Inflammatory macrophage treated with lipopolysaccharide for 1 hour (primary cell): ENCODE measurements around the gene HHATL.
"Not testable (repeated sequence)": the region's sequence is repeated elsewhere in the genome, so short reads cannot be mapped to it uniquely, and the experiment has no call there.

Experiments used
- DNase-seq, 2 donors: peaks; one replicate each; pipeline ENCODE4 v3.0.0-alpha.2; 2020 to 2022

HHATL gene

DNA sequence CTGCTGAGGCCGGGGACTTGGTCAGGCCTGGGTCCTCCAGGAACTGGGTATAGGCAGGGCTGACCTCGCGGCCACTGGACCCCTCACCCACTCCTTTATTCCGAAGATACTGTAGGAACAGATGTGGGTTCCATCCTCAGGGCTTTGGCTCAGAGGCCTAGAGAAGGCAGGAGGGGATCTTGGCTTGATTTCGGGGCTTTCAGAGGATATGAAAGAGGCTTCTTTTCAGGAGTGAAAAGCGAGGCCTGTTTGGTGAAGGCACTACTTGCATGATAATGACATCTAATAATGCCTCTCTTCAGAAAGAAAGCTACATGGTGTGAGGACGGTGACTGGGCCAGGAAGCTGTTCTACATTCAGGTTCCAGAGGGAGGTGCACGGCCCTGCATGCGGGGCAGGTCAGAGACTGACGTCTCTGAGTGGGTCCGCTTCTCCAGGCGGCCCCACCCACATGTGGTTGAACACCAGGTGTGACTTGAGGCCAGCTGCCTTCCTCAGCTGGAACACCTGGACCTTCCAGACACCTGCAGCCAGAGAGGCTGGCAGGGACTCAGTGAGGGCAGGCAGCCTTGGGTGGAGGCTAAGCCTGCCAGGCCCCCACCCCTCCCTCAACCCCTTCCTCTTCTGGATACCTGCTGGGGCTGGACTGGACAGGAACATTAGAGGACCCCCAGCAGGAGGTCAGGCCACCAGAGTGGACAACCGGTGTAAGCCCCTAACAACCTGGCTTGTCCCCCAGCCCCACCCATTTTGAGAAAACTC, 31.1 kb upstream of the HHATL start:
- DNase-seq = no peak

DNA sequence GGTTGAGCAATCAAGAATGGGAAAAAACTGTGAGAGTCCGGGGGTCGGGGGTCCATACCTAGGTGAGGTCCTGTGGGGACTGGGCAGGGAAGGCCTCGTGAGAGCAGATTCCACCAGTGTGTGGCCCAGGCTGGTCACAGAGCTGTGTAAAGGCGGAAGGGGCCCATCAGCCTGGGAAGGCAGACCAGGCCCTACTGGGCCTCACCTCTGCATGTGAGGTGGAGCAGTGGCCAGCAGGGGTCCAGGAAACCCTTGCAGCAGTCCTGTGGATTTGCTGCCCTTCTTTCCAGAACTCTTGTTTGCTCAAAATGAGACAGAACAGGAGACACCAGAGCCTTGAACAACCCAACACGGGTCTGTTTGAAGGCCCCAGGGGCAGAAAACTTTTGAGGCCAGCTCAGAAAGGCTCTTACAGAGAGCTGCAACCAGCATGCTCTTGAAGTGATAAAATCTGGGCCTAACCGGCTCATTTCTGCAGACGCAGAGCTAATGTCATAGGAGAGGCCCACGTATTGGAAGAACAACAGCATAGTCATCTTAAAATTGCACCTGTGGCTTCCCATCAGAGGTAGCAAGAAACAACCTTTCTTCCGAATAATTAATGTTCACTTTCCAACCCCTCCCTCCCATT, 30.3 kb upstream of the HHATL start:
- no peak for DNase-seq

DNA sequence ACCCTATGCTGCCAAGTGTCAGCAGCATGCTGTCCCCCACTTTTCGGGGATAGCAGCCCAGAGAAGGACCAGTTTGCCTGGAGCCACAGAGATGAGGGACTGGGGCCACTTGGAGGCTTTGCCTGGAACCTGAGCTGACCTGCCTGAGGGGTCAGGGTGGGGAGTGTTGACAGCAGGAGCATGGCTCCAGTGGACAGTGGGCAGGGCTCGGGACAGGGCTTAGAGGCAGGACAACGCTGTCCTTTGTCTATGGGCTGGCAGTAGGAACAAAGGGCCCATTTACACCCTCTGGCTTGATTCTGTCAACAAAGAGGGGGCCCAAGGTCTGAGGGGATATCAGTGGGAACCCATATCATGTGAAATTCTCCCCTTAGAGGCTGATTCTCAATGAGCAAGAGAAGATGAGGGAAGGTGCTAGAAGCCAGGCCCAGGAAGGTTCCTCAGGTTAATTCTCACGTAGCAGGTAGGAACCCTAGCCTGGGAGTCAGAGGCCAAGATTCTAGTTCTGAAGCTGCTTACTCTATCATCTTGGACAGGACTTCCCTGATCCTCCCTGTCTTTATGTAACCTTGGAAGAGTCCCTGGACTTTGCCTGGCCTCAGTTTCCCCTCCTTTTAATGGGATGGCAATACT, 29.7 kb upstream of the HHATL start:
- no peak for DNase-seq

DNA sequence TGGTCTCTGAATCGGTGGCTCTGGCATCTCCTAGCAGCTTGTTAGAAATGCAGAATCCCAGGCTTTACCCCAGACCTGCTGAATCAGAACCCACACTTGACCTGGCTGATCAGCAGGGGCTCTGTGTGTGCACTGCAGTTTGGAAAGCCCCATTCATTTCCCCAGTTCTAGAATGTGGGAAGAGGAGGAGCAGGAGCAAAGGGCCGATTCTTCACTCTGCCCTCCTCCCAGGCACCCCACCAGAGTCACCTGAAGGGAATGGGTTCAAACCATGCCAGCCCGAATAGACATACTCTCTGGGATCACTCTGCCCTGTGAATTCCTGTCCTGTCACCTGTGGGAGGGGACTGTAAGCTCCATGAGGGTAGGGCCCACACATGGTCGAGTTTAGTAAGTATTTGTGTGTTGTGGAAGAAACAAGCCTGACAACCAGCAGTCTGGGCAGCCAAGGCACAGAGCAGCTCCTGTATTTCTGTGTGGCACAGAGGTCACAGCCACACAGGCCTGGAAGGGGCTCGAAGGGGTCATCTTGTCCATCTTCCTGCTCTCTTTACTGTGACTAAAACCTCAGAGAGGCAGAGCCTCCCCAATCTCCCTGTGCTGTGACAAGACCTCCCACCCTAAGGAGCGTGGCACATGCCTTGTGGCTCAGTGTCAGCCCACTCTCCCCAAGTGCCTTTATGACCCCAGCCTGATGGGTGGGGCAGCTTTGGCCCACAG, 29.0 kb upstream of the HHATL start:
- DNase-seq = peak in 1 of 2 donors; percentile 40

DNA sequence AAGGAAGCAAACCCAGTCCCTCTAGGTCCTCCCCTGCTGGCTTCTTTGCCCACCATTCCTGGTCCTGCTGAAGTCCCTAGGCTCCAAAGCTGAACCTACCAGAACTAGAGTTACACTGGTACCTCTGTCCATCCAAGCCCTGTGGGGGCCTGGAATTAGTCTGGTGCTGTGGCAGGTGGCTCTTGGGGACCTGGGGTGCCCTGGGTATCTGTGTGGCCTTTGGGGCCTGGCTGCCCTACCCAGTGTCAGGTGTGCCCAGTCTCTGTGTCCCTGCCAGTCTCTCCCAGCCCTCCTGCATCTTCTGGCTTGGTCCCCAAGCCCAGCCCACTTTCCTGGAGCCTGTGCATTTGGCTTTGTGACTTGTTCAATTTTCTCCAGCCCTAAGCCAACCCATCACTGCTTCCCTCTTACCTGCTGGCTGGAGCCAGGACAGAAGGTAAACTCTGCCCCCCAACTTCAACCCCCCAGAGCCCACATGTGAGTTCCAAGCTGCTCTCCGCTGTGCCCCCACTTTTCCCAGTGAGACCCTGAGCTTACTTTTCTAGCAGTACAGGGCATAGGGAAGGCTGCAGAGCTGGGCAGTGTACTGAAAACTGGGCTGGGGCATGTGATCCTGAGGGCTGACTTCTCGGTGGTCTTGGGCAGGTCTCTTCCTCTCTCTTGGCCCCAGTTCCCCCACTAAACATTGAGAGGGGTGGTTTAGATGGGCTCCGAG, 28.3 kb upstream of the HHATL start:
- no peak for DNase-seq

DNA sequence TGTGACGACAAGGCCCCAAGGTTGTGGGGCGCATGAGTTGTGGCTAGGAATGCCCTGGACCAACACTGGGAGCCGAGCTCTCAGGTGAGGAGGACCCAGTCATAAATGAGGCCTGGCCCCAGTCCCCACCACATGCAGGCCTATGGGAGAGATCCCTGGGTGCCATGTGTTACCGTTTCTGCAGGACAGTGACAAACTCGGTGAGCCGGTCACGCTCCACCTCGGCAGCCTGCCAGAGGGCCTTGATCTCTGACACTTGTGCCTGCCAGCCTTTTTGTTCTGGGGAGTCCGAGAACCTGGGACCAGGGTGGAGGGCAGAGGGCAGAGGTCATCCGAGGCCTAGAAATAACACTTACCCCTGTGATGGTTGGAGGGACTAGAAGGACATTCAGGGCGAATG, 27.7 kb upstream of the HHATL start:
- no peak for DNase-seq

DNA sequence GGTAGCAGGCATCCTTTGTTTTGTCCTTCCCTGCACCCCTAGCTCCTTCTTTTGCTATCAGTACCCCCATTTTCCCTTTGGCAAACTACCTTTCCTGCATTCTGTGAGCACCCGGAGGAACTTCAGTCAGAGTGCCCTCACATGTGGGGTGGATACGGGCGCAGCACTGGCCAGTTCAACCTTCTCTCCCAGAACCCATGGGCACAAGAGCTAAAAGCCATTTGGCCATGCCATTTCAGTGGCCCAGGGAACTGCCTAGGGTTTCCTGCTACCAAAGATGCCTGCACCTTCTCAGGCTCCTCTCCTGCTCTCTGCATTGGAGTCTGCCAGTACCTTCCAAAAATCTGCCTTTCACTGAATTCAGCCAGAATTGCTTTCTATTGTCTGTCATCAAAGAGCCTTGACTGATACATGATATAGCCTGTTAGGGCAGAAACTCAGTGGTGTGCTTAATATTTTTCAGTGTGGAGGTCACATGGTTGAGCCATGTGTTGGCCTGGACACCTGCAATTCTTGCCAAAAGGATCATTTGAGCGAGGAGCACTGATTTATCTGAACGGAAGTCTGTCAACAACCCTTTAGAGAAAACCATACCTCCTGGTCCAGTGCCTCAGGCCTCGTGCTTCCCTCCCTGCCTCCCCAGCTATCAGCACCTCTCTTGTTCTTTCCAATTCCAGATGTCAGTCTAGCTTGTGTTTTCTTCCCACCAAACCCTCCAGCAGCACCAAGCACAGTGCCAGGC, 27.0 kb upstream of the HHATL start:
- DNase-seq = no peak

DNA sequence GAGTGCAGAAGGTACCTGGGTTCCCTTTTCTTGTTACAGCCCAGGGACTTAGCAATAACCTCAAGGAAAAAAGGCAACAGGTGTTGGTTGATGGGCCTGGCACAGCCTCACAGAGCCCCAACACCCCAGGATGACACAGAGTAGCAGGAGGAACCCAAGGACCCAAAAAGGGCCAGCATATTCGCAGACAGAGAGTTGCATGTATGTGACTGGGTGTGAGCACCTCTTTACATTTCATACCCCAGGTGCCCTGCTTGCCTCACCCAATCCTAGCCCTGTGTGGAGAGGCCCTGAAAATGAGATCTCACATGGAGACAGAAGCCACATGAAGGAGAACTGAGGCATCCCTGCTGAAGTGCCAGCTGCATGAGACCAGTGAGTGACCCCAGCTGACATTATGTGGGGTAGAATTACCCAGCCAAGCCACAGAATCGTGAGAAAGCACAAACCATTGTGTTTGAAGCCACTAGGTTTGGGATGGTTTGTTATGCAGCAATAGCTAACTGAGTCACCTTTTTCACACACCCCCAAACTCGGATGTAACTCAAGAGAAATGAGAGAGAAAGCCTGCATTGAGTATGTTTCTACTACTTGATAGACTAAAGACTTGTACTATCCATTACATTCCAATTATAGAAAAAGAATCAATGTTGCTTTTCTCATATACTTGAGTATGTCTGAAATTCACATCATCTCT, 26.2 kb upstream of the HHATL start:
- DNase-seq = no peak

GRCh38 chr3:42728056-42728455, 25.5 kb upstream of the HHATL start:
- no peak for DNase-seq

GRCh38 chr3:42725454-42725853, 22.9 kb upstream of the HHATL start:
- DNase-seq = no peak

- DNase-seq = peak; percentile 19 to 88
These were observed 20.6 kb upstream of the HHATL start for GRCh38 chr3:42723219-42723618.

- not testable (repeated sequence) for DNase-seq
These were observed 19.8 kb upstream of the HHATL start for GRCh38 chr3:42722442-42722841.

- DNase-seq = peak in 1 of 2 donors; percentile 35
These were observed 19.1 kb upstream of the HHATL start for GRCh38 chr3:42721690-42722089.

DNA sequence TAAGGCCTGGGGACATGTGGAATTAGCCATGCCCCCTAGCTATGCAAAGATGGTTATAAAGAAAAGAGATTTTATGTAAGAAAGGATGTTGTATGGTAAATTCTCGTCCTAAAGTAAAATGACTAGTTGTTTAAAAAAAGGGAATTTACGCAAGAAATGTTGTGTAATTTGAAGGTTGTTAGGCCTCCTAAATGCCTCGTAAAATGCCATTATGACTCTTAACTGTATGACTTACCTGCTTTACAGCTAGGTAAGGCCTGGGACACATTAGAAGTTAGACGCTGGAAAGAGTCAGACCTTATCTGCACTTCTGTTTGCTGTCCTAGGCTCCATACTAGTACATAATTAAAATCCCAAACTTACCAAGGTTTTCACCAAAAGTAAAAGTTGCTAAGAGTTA, 17.5 kb upstream of the HHATL start:
- peak; percentile 62 to 80 for DNase-seq

GRCh38 chr3:42719002-42719401, 16.4 kb upstream of the HHATL start:
- DNase-seq = no peak

DNA sequence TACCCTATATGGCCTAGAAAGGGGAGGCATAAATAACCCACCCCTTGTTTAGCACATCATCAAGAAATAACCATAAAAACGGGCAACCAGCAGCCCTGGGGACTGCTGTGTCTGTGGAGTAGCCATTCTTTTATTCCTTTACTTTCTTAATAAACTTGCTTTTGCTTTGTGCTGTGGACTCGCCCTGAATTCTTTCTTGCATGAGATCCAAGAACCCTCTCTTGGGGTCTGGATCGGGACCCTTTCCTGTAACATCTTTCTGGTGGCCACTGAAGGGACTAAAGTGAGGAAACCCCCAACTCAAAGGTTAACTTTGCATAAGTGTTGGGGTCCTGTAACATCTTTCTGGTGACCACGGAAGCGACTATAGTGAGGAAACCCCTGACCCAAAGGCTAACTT, 15.7 kb upstream of the HHATL start:
- no peak for DNase-seq

DNA sequence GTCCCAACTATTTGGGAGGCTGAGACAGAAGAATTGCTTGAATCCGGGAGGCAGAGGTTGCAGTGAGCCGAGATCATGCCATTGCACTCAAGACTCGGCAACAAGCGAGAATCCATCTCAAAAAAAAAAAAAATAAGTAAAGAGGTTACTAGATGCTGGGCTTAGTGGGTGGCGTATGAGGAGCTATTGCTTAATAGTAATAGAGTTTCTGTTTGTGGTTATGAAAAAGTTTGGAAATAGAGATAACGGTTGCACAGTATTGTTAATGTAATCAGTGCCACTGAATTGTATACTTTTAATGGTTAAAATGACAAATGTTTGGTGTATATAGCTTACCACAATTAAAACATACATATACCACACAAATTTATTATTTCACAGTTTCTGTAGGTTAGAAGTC, 14.7 kb upstream of the HHATL start:
- DNase-seq = peak; percentile 44 to 58

DNA sequence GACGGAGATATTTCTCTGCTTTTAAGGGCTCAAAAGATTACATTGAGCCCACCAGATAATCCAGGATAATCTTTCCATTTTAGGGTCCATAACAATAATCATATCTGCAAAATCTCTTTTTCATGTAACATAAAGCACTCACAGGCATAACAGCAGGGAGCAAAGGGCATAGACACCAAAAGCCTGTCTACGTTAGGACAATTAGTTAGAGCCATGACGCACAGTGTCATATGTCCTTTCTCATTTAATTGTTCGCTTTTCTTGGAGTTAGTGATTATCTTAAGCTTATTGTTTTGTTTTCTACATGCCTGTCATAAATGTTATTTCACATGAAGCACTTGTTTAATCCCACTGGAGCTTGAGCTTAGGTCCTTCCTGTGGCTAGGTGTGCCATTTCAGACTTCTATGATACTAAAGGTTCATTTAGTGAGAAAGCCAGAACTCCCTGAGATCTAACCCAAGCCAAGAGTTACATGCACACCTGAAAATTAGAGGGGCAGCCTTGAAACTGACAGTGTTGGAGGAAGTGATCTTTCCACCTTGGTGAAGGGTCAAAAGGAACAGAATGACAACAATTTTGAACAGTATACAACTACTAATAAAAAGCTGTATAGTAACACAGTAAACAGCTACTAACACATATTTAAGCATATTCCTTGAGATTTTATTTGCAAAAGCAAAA, 11.7 kb upstream of the HHATL start:
- no peak for DNase-seq

DNA sequence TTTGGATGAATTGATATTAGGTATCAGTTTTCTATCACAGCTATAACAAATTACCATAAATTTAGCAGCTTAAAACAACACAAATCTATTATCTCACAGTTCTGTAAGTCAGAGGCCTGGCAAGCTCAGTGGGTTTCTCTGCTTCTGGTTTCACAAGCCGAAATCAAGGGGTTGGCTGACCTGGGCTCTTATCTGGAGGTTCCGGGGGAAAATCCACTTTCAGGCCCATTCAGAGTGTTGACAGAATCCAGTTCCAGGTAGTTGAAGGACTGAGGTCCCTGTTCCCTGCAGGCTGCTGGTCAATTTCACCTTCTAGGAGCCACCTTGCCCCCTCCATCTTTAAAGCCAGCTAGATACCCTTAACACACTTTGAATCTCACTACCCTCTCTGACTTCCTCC, 11.1 kb upstream of the HHATL start:
- DNase-seq = no peak

- DNase-seq = no peak
These were observed 10.2 kb upstream of the HHATL start for GRCh38 chr3:42712688-42713372.

GRCh38 chr3:42712344-42712648, 9.7 kb upstream of the HHATL start:
- DNase-seq = no peak
